ELR (cell line): ENCODE data around the gene GNAT3.

Experiments used
- DNase-seq: peaks from one replicate; pipeline ENCODE4 v3.0.0-alpha.2; 2015; ENCODE audit warnings: low read depth

GNAT3 gene

DNA sequence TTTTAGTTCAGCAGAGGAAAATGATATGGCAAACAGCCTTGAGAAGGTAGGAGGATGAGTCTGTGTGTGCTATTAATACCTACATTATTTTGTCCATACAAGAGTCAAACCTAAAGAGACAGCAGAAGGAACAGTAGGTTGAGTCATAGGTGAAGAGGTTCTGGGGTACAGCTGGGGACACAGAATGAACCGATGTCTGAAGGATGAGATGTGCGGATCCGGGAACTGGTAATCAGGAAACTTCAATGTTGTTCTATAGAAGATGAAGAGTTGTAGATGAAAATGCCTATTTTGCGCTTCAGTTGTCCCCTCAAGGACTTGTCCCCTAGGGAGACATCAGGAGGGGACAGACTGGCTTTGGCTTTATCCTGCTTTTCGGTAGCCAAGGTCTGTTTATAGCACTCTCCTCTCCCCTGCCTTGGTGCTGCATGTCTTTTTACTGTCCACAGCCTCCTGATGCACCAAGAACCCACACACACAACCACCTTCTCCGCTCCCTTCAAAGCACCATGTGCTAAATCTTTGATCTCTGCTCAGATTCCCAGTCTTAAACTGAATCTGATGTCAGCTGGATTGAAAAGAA lies 94.6 kb downstream of the GNAT3 start:
- no peak for DNase-seq

DNA sequence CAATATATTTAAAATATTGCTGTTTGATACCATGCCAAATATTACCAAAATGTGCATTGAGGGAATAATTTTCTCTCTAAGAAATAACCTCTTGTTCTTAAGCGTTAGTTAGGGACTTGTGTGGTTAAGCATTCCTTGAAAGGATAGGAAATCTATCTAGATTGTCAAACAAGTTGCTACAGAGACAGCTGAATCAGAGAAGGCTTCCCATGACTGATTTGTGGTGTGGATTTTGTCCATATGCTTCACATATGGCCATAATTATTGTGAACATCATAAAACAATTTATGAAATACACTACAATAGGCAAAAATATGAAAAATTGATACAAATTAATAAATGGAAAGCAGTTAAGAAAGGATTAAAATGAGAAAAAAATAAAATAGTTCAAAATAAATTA lies 96.3 kb downstream of the GNAT3 start:
- no peak for DNase-seq

DNA sequence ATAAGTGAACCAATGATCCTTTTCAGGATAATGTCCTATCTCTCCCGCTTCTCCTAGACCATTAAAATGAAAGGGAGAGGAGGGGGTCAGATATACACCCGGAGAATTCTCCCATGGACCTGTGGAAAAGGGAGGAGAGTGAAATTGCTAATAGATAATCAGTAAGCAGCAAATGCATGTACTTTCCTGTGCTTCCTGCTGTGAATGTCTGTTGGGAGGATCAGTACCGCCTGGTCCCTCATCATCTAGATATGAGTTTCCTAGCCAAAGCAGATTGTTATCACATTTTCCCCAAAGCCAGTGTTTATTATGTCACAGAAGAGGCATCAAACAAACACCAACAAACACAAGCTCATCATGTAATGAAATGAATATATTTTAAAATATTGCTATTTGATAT lies 96.8 kb downstream of the GNAT3 start:
- DNase-seq: no peak

DNA sequence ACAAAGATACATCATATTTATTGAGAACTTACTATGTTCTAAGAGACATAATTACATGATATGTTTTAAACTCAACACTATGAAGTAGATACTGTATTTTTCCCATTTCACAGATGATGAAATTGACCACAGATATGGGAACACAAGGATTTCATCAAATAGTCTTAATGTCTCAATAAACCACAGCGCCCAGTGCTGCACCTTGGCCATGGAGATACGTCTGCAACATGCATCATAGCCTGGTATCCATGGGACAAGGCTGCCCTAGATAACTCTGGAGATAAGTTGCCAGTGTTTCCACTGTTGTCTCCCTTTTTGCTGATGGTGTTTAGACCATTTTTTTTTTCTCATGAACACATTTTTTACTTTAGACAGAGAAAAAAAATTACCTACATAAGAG lies 97.5 kb downstream of the GNAT3 start:
- DNase-seq: no peak

DNA sequence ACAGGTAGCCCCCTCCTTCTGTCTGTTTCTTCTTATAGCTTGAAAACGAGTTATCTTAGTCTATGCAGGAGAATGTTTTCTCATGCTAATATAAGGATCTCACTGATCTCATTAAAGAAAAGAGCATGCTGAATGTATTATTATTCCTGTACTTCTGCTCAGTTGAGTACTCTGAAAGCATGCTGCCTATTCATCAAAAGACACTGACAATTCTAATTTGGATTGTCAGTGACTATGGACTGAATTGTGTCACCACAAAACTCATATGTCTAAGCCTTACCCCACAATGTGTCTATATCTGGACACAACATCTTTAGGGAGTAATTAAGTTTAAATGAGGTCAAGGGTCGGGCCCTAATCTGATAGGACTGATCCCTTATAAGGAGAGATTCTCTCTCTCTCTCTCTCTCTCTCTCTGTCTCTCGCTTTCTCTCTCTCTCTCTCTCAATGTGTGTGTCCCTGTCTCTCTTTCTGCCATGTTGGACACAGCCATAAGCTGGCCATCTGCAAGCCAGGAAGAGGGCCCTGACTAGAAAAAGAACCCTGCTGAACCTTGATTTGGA lies 98.4 kb downstream of the GNAT3 start:
- no peak for DNase-seq

DNA sequence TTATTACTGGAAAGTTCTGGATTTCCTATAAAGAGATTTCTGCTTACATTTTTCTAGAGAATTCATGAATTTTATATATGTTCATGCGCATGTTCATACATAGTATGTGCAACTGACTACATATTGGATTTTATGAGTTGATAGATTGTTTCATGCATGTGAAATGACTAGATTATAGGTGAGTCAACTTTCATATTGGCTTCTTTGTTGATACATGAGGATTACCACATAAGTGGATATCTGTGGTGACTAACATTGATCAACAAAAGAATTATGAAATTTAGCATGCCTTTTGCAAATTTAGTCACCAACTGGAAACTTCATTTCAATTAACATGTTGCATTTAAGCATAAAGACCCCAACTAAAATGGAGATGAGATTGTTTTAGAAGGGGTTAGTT lies 99.0 kb downstream of the GNAT3 start:
- peak; percentile 73 for DNase-seq

DNA sequence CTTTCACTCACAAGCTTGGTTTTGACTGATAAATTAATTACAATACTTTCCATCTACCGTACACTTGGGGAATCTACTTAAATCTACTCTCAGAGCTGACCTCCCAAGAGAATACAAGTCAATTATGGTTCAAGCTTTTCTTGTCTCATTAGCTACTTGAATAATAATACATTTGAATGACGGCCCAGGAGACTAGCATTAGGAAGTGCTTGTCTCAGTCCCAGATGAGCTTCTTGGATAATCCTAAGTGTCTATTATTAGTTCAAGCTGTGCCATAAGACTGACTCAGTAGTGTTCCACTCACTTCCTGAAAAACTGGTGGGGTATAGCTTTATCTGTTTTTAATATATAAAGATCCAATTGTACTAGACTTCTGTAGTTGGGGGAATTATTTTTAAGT lies 100.2 kb downstream of the GNAT3 start:
- peak; percentile 27 for DNase-seq

DNA sequence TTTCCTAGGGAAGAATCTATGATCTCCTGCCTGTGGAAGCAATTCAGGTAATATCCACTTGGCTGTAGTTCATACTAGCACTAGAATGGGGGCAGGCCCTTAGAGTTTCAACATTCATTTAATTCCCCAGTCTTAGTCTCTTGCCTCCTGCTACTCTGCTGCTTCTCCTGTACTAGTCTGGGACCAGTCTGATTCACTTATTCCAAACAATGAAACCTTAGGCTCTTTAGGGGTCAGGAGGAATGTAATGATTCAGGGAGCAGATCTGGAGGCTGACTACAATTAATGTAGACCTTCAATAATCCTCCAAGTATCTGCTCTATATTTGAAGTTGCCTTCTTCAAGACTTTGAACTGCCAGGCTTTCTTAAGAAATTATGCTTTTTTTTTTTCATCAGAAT lies 101.8 kb downstream of the GNAT3 start:
- peak; percentile 43 for DNase-seq
